GM19099 (cell line): ENCODE results near the gene CLSTN2.

Source experiments
- POLR2A ChIP-seq: IDR thresholded peaks from 3 replicates; pipeline ENCODE4 v1.6.1; 2011; ENCODE audit warnings: low read depth; ENCODE audit not compliant: insufficient read length; ENCODE audit errors: extremely low read depth

Gene CLSTN2

GRCh38 chr3:140081887-140082286 is 146.9 kb downstream of the CLSTN2 start:
- TF ChIP-seq POLR2A = no peak

GRCh38 chr3:140085001-140085400 is 150.0 kb downstream of the CLSTN2 start:
- no peak for TF ChIP-seq POLR2A

- no peak for TF ChIP-seq POLR2A
Observed at GRCh38 chr3:140086642-140087041, 151.7 kb downstream of the CLSTN2 start.

GRCh38 chr3:140088058-140088457 is 153.1 kb downstream of the CLSTN2 start:
- TF ChIP-seq POLR2A = no peak

- no peak for TF ChIP-seq POLR2A
Observed at GRCh38 chr3:140088513-140088912, 153.5 kb downstream of the CLSTN2 start.

- TF ChIP-seq POLR2A = no peak
Observed at GRCh38 chr3:140089403-140090072, 154.6 kb downstream of the CLSTN2 start.

GRCh38 chr3:140091143-140091542 is 156.2 kb downstream of the CLSTN2 start:
- no peak for TF ChIP-seq POLR2A

- no peak for TF ChIP-seq POLR2A
Observed at GRCh38 chr3:140092848-140093536, 158.0 kb downstream of the CLSTN2 start.

GRCh38 chr3:140093742-140094141 is 158.8 kb downstream of the CLSTN2 start:
- TF ChIP-seq POLR2A = no peak

GRCh38 chr3:140094487-140094886 is 159.5 kb downstream of the CLSTN2 start:
- TF ChIP-seq POLR2A = no peak

- no peak for TF ChIP-seq POLR2A
Observed at GRCh38 chr3:140096037-140096436, 161.1 kb downstream of the CLSTN2 start.

GRCh38 chr3:140097874-140098635 is 163.1 kb downstream of the CLSTN2 start:
- TF ChIP-seq POLR2A = no peak

GRCh38 chr3:140100479-140100878 is 165.5 kb downstream of the CLSTN2 start:
- no peak for TF ChIP-seq POLR2A

- TF ChIP-seq POLR2A = no peak
Observed at GRCh38 chr3:140103166-140103565, 168.2 kb downstream of the CLSTN2 start.

- no peak for TF ChIP-seq POLR2A
Observed at GRCh38 chr3:140103986-140104645, 169.1 kb downstream of the CLSTN2 start.
